ENCODE results near the gene SPTLC2. TPM values are rescaled to one million over a fixed set of nuclear protein-coding genes. Genes with fewer than 3 reads are reported as not detected.

SPTLC2 gene
- total and polyA plus RNA-seq, 2 of the 13 experiments (the other 11 are each of a cell fraction or from before 2014, with no cell fraction given), result 17.4 to 17.5 TPM

- no peaks in the 10 kb centered on the region for H3K9me3 ChIP-seq (ENCODE audit: low read length)
- POLR2A ChIA-PET, result interaction anchor here (0.7 to 2.0 kb wide), 5 partner anchors 9 to 31 kb away, joined by 3 to 9 read pairs (median 4); partner anchors contain the start of genes AHSA1, ISM2 and VIPAS39
- H3K36me3 ChIP-seq (replicated peaks in 1 of 2; ENCODE audit: control insufficient read depth in 1 of 2, insufficient read depth in 2 of 2, low read length in 2 of 2), result peaks cover 15 to 45% of the 10 kb centered on the region in 2 experiments
- in situ Hi-C loops (cut with HindIII; ENCODE audit: extremely low pct_ligation_motif_present, low pct_unique_long_range_greater_than_20kb), result no loop called here
- peak; percentile 53 for ATAC-seq
- no peak for DNase-seq (ENCODE audit: low spot score)
- no peak overlapping the region for H2AFZ ChIP-seq (ENCODE audit: low read length)
- no peak overlapping the region for H3K4me3 ChIP-seq (replicated peaks in 1 of 3; ENCODE audit: insufficient read depth in 1 of 3, low read depth in 2 of 3, low read length in 3 of 3)
- no peak for FAIRE-seq
- no peaks in the 10 kb centered on the region for H3K79me2 ChIP-seq (ENCODE audit: insufficient read depth, low read length)
- H3K27ac ChIP-seq (ENCODE audit: extremely low read length, insufficient read depth, low read length), result peak overlapping the region; percentile 49
- H3K27me3 ChIP-seq (ENCODE audit: control insufficient read depth in 1 of 2, insufficient read depth in 2 of 2, low read length in 2 of 2), result no peaks in the 10 kb centered on the region
- TF ChIP-seq RBM22 (optimal IDR thresholded peaks at IDR 0.05; ENCODE audit: low read length), result peak; percentile 72
- TF ChIP-seq HIC2 (CRISPR knock-in tag; IDR thresholded peaks at IDR 0.05; ENCODE audit: low read depth), result no peak
- no peak for TF ChIP-seq CEBPG (CRISPR knock-in tag; IDR thresholded peaks at IDR 0.05)
- TF ChIP-seq ZMAT5 (CRISPR knock-in tag; IDR thresholded peaks at IDR 0.05; ENCODE audit: borderline replicate concordance, low read depth), result no peak
- 0 out of 4 replicates have a peak, but pooled peaks of 1 of the 2 experiments have one; percentile 32 for TF ChIP-seq POLR2A (IDR thresholded peaks at IDR 0.05; ENCODE audit: insufficient read depth in 1 of 2, low read depth in 2 of 2, low read length in 2 of 2)
- TF ChIP-seq REST (IDR thresholded peaks at IDR 0.05; ENCODE audit: borderline replicate concordance in 1 of 2, low read depth in 1 of 2, low read length in 2 of 2), result no peak
- peak; percentile 13; the same call in 1 of the 2 replicates for TF ChIP-seq POLR2AphosphoS5 (IDR thresholded peaks at IDR 0.05; ENCODE audit: low read depth, low read length)
- TF ChIP-seq GPBP1L1 (CRISPR knock-in tag; IDR thresholded peaks at IDR 0.05), result no peak
- TF ChIP-seq SP2 (CRISPR knock-in tag; IDR thresholded peaks at IDR 0.05), result no peak
- no peak for TF ChIP-seq MAFG (CRISPR knock-in tag; IDR thresholded peaks at IDR 0.05)
- TF ChIP-seq PRPF4 (IDR thresholded peaks at IDR 0.05; ENCODE audit: low read depth, low read length, poor library complexity, severe bottlenecking), result no peak
- TF ChIP-seq ELF3 (CRISPR knock-in tag; IDR thresholded peaks at IDR 0.05), result no peak
- no peak overlapping the region for H3K4me2 ChIP-seq (ENCODE audit: low read depth, low read length)
- peaks cover 24% of the 10 kb centered on the region for H3K4me1 ChIP-seq (ENCODE audit: insufficient read depth, low read length)
- CTCF ChIA-PET (ENCODE audit: low intra/inter-chr PET ratio, low total read pairs), result no interaction called here
- 100% methylated on average over 1 of the region's 1 CpG for WGBS (ENCODE audit: low lambda C conversion rate)
- no TSS peak for BruUV-seq (replicated peaks)
- intact Hi-C loops (cut with micrococcal nuclease; ENCODE audit: unreplicated experiment), result no loop called here
- no peaks in the 10 kb centered on the region; the same call in 1 of the 2 replicates for H4K20me1 ChIP-seq (ENCODE audit: insufficient read depth, low read length)
- no peak overlapping the region for H3K9ac ChIP-seq (ENCODE audit: insufficient read depth, low read depth, low read length)
Measured at GRCh38 chr14:77469539-77469938, 146.9 kb downstream of the SPTLC2 start.
